Gastroesophageal sphincter (tissue), 3 donors: ENCODE measurements around the gene RHOG.

Experiments used
- POLR2A ChIP-seq, 2 donors: fragments of 450-650 bp; IDR thresholded peaks; one replicate each; pipeline ENCODE4 v1.6.1; 2017; ENCODE audit warnings: antibody characterized with exemption in 2 of 2, mild to moderate bottlenecking in 2 of 2, moderate library complexity in 1 of 2
- TF ChIP-seq, protein P1 (sequence below), 4 experiments: fragments of 200-600 bp in 2 of 4; fragments of 450-650 bp in 2 of 4; sonication (generic) in 1 of 4; IDR thresholded peaks; one replicate each; pipeline ENCODE4 v1.5.1; 2017 to 2019; ENCODE audit warnings: antibody characterized with exemption in 4 of 4, mild to moderate bottlenecking in 2 of 4, moderate library complexity in 2 of 4

DNA sequence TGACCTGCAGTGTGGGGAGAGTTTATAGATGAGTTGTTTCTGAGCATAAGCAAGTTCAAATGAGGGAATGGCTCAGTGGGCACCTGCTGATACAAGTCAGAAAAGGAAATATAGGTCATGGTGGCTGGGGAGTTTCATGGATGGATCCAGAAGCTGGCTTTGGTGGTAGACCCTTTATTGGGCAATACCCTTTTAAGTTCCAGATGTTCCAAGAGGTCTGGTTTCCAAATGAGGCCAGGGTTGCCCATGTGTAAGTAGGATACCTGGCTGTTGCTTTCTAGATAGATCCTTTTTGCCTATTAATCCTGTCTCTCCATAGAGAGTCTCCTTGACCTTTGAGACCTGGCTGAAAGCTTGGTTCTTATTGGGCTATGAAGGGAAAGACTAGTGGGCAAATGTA is 16.9 kb upstream of the RHOG start:
- no peak for TF ChIP-seq POLR2A (IDR thresholded peaks at IDR 0.05)
- TF ChIP-seq, protein P1, sequence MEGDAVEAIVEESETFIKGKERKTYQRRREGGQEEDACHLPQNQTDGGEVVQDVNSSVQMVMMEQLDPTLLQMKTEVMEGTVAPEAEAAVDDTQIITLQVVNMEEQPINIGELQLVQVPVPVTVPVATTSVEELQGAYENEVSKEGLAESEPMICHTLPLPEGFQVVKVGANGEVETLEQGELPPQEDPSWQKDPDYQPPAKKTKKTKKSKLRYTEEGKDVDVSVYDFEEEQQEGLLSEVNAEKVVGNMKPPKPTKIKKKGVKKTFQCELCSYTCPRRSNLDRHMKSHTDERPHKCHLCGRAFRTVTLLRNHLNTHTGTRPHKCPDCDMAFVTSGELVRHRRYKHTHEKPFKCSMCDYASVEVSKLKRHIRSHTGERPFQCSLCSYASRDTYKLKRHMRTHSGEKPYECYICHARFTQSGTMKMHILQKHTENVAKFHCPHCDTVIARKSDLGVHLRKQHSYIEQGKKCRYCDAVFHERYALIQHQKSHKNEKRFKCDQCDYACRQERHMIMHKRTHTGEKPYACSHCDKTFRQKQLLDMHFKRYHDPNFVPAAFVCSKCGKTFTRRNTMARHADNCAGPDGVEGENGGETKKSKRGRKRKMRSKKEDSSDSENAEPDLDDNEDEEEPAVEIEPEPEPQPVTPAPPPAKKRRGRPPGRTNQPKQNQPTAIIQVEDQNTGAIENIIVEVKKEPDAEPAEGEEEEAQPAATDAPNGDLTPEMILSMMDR (IDR thresholded peaks at IDR 0.05) = no peak
